B cell (primary cell): Measurements from ENCODE around the gene GGT1.

Experiments
- CTCF ChIP-seq: fragments of 200-600 bp; IDR thresholded peaks from one replicate; pipeline ENCODE4 v1.8.0; 2022; ENCODE audit warnings: antibody characterized with exemption, mild to moderate bottlenecking
- EZH2 ChIP-seq: IDR thresholded peaks from 2 replicates; pipeline ENCODE4 v1.6.1; 2012; ENCODE audit warnings: borderline replicate concordance, low read depth, mild to moderate bottlenecking, moderate library complexity, low read length; ENCODE audit not compliant: insufficient read depth, poor library complexity, severe bottlenecking

GRCh38 chr22:24565077-24565476 is 37.9 kb upstream of the GGT1 start:
- TF ChIP-seq EZH2: no peak
- TF ChIP-seq CTCF: no peak
